Measurements from ENCODE around the gene TTC33. TPM values are rescaled to one million over a fixed set of nuclear protein-coding genes. Genes with fewer than 3 reads are reported as not detected.

Gene TTC33
- total and polyA plus RNA-seq, 2 of the 13 experiments (the other 11 are each of a cell fraction or from before 2014, with no cell fraction given), result 4.5 to 20.0 TPM

GRCh38 chr5:40801771-40802562 lies 46.2 kb upstream of the TTC33 start (continued):
- no peak for TF ChIP-seq ZNF775 (CRISPR knock-in tag; IDR thresholded peaks at IDR 0.05; ENCODE audit: borderline replicate concordance)
- TF ChIP-seq ZNF780A (CRISPR knock-in tag; IDR thresholded peaks at IDR 0.05), result no peak
- no peak for TF ChIP-seq RARG (CRISPR knock-in tag; IDR thresholded peaks at IDR 0.05; ENCODE audit: low read depth)
- TF ChIP-seq GABPA (IDR thresholded peaks at IDR 0.05; ENCODE audit: low read depth, low read length), result no peak
- no peak for TF ChIP-seq GABPA (CRISPR knock-in tag; IDR thresholded peaks at IDR 0.05; ENCODE audit: low read depth)
- TF ChIP-seq HNF4A (CRISPR knock-in tag; IDR thresholded peaks at IDR 0.05), result 0 out of 2 replicates have a peak, but pooled peaks have one; percentile 12

GRCh38 chr5:40799258-40799657 lies 43.5 kb upstream of the TTC33 start:
- peak overlapping the region; percentile 73 to 94 (median 93); a peak in 4 of 6 replicates for H3K4me3 ChIP-seq (replicated peaks in 1 of 3; ENCODE audit: insufficient read depth in 1 of 3, low read depth in 2 of 3, low read length in 3 of 3)
- intact Hi-C loops (cut with micrococcal nuclease; ENCODE audit: unreplicated experiment) (no loop called here), in situ Hi-C loops (cut with HindIII; ENCODE audit: extremely low pct_ligation_motif_present, low pct_unique_long_range_greater_than_20kb) (no loop called here)
- H3K36me3 ChIP-seq (replicated peaks in 1 of 2; ENCODE audit: control insufficient read depth in 1 of 2, insufficient read depth in 2 of 2, low read length in 2 of 2), result no peaks in the 10 kb centered on the region
- ChIA-PET POLR2A (interaction anchor here (1.2 to 2.2 kb wide), 2 partner anchors 24 to 30 kb away, joined by 7 to 11 read pairs; no protein-coding TSS in a partner anchor), CTCF (ENCODE audit: low intra/inter-chr PET ratio, low total read pairs) (no interaction called here)
- no peak for ATAC-seq
- peak overlapping the region; percentile 92 for H3K4me2 ChIP-seq (ENCODE audit: low read depth, low read length)
- peaks cover 12% of the 10 kb centered on the region for H4K20me1 ChIP-seq (ENCODE audit: insufficient read depth, low read length)
- H3K27ac ChIP-seq (ENCODE audit: extremely low read length, insufficient read depth, low read length), result peak overlapping the region; percentile 63
- no peaks in the 10 kb centered on the region for H3K9me3 ChIP-seq (ENCODE audit: low read length)
- H3K9ac ChIP-seq (ENCODE audit: insufficient read depth, low read depth, low read length), result peak overlapping the region; percentile 71
- peak overlapping the region; percentile 92 for H2AFZ ChIP-seq (ENCODE audit: low read length)
- H3K4me1 ChIP-seq (ENCODE audit: insufficient read depth, low read length), result peaks cover 53% of the 10 kb centered on the region
- TSS peak; percentile 86 for BruUV-seq (replicated peaks)
- H3K27me3 ChIP-seq (ENCODE audit: control insufficient read depth in 1 of 2, insufficient read depth in 2 of 2, low read length in 2 of 2), result no peaks in the 10 kb centered on the region; a peak in 1 of 5 replicates
- DNase-seq (ENCODE audit: low spot score), result no peak
- TF ChIP-seq SMC3 (IDR thresholded peaks at IDR 0.05; ENCODE audit: low read length), result no peak
- TF ChIP-seq SRY (CRISPR knock-in tag; IDR thresholded peaks at IDR 0.05), result no peak
- no peak for TF ChIP-seq ZNF225 (CRISPR knock-in tag; IDR thresholded peaks at IDR 0.05)
- TF ChIP-seq ZNF275 (CRISPR knock-in tag; IDR thresholded peaks at IDR 0.05; ENCODE audit: borderline replicate concordance), result no peak
- 7% methylated on average over 1 of the region's 1 CpG for WGBS (ENCODE audit: low lambda C conversion rate)
- peaks cover 33% of the 10 kb centered on the region for H3K79me2 ChIP-seq (ENCODE audit: insufficient read depth, low read length)
- no peak for FAIRE-seq
